Keratinocyte (primary cell): ENCODE measurements around the gene APOE. TPM values are rescaled to one million over a fixed set of nuclear protein-coding genes. Genes with fewer than 3 reads are reported as not detected.

ENCODE experiments used
- DNase-seq: peaks from one replicate; pipeline ENCODE4 v3.0.0-alpha.2; 2011; ENCODE audit warnings: low read depth, missing footprints, low spot score
- FAIRE-seq: peaks from 2 replicates; lab custom pipeline; 2011; peaks lifted over from hg19 to GRCh38; lab: Jason Lieb, UNC
- H2AFZ ChIP-seq: 2 replicates; pipeline ENCODE4 v1.6.0; 2012; ENCODE audit warnings: low read length, control low read depth, inconsistent platforms; ENCODE audit not compliant: control insufficient read depth
- H3K27ac ChIP-seq: 2 replicates; pipeline ENCODE4 v1.5.1; 2011; ENCODE audit warnings: low read length; ENCODE audit not compliant: control insufficient read depth, insufficient read depth
- H3K27me3 ChIP-seq: 3 replicates; pipeline ENCODE4 v1.6.0; 2011; ENCODE audit warnings: low read length; ENCODE audit not compliant: control insufficient read depth, insufficient read depth; ENCODE audit errors: extremely low read depth
- H3K36me3 ChIP-seq, 2 experiments: 2 replicates in 1 of 2; 3 replicates in 1 of 2; pipeline ENCODE4 v1.5.1; 2011; ENCODE audit warnings: low read length in 2 of 2, mild to moderate bottlenecking in 1 of 2; ENCODE audit not compliant: control insufficient read depth in 2 of 2, insufficient read depth in 2 of 2; ENCODE audit errors: extremely low read depth in 1 of 2
- H3K4me1 ChIP-seq: 3 replicates; pipeline ENCODE4 v1.5.1; 2011; ENCODE audit warnings: low read length; ENCODE audit not compliant: control insufficient read depth, insufficient read depth; ENCODE audit errors: extremely low read depth
- H3K4me2 ChIP-seq: 3 replicates; pipeline ENCODE4 v1.6.0; 2011; ENCODE audit warnings: low read depth, low read length; ENCODE audit not compliant: control insufficient read depth, insufficient read depth; ENCODE audit errors: extremely low read depth
- H3K4me3 ChIP-seq, 3 experiments: fragments of 200-600 bp in 1 of 3; sonication (generic) in 1 of 3; 2 replicates in 2 of 3; 3 replicates in 1 of 3; pipeline ENCODE4 v1.5.1; 2011 to 2016; ENCODE audit warnings: low read length in 3 of 3, mild to moderate bottlenecking in 3 of 3, control low read depth in 2 of 3, inconsistent platforms in 1 of 3, low read depth in 1 of 3, mixed read lengths in 1 of 3, mixed run types in 1 of 3, moderate library complexity in 1 of 3; ENCODE audit not compliant: control insufficient read depth in 2 of 3, insufficient read depth in 2 of 3; ENCODE audit errors: extremely low read depth in 1 of 3
- H3K79me2 ChIP-seq: 2 replicates; pipeline ENCODE4 v1.6.0; 2012; ENCODE audit warnings: low read length; ENCODE audit not compliant: control insufficient read depth, insufficient read depth
- H3K9ac ChIP-seq: 3 replicates; pipeline ENCODE4 v1.6.0; 2011; ENCODE audit warnings: low read length; ENCODE audit not compliant: control insufficient read depth, insufficient read depth; ENCODE audit errors: extremely low read depth
- H3K9me1 ChIP-seq: 3 replicates; pipeline ENCODE4 v1.6.0; 2011; ENCODE audit warnings: low read length; ENCODE audit not compliant: control insufficient read depth, insufficient read depth; ENCODE audit errors: extremely low read depth
- H3K9me3 ChIP-seq: 2 replicates; pipeline ENCODE4 v1.5.1; 2012; ENCODE audit warnings: low read depth, low read length; ENCODE audit not compliant: control insufficient read depth
- H4K20me1 ChIP-seq: 3 replicates; pipeline ENCODE4 v1.6.0; 2011; ENCODE audit warnings: low read length; ENCODE audit not compliant: control insufficient read depth, insufficient read depth; ENCODE audit errors: extremely low read depth
- CTCF ChIP-seq, 3 experiments: IDR thresholded peaks in 1 of 3; conservative IDR thresholded peaks in 1 of 3; optimal IDR thresholded peaks in 1 of 3; 2 replicates in 2 of 3; 3 replicates in 1 of 3; pipeline versions ENCODE3 to v1.5.1; 2011; ENCODE audit warnings: low read length in 3 of 3, mild to moderate bottlenecking in 3 of 3, moderate library complexity in 2 of 3, control low read depth in 1 of 3, inconsistent platforms in 1 of 3; ENCODE audit not compliant: insufficient read depth in 2 of 3; ENCODE audit errors: extremely low read depth in 1 of 3
- EZH2 ChIP-seq: IDR thresholded peaks from one replicate; pipeline ENCODE4 v1.6.1; 2012; ENCODE audit warnings: inconsistent platforms, mild to moderate bottlenecking, low read length, moderate library complexity
- dilution Hi-C: fragments of 300-500 bp; cut with MboI; formaldehyde crosslinking; loops from one replicate; pipeline ENCODE4 v1.7.0; 2020; ENCODE audit warnings: low sequenced_read_pairs; ENCODE audit not compliant: extremely low pct_ligation_motif_present
- polyA plus RNA-seq, 5 experiments: library from polyadenylated mRNA; depleted of rRNA in 3 of 5; stranded (reverse) in 3 of 5; stranded (forward) in 1 of 5; unstranded in 1 of 5; fragments of >200 nt; gene quantifications; 1 replicate in 1 of 5; 2 replicates in 3 of 5; 3 replicates in 1 of 5; pipeline versions ENCODE4 v1.2.1 to v1.2.3, GENCODE V29; 2011 to 2012; ENCODE audit warnings: missing spikeins in 2 of 5, low read depth in 1 of 5, low replicate concordance in 1 of 5

APOE gene
- polyA plus RNA-seq, 1 donor (not counting 4 experiments of a cell fraction or from before 2014, with no cell fraction given) = 30.2 TPM

DNA sequence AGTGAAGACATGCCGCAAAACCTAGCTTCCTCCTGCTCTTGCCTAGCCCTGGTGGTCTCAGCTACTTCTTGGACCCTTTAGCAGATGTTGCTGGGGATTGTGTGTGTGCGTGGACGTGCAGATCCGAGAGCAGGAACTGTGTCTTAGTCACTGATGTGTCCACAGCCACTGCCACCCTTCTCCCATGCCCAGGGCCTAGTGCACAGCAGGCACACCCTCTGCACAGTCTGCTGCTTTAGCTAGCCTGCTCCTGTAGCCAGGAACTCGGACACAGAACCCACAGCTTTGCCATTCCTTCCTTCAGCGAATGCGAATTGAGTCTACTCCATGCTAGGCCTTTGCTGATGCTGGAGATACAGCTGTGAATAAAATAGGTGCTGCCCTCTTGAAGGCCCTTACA, 51.9 kb downstream of the APOE start:
- H3K27ac ChIP-seq = no peak overlapping the region
- peaks cover 23% of the 10 kb centered on the region for H3K4me1 ChIP-seq
- no peak for FAIRE-seq
- peaks cover 71% of the 10 kb centered on the region for H3K79me2 ChIP-seq
- no peak overlapping the region for H3K4me3 ChIP-seq
- dilution Hi-C loops = no loop called here
- H3K9ac ChIP-seq = peak overlapping the region; percentile 99
- DNase-seq = no peak
- H3K9me3 ChIP-seq = no peaks in the 10 kb centered on the region
- H3K27me3 ChIP-seq = no peaks in the 10 kb centered on the region
- TF ChIP-seq EZH2 = no peak
- TF ChIP-seq CTCF (optimal IDR thresholded peaks at IDR 0.05 in 1 of 3, IDR thresholded peaks at IDR 0.05 in 1 of 3, conservative IDR thresholded peaks at IDR 0.05 in 1 of 3; ENCODE audit: extremely low read depth in 1 of 3, insufficient read depth in 2 of 3, low read length in 3 of 3) = no peak
- H3K4me2 ChIP-seq = peak overlapping the region; percentile 96
- no peak overlapping the region for H2AFZ ChIP-seq
- H3K9me1 ChIP-seq = no peaks in the 10 kb centered on the region
- peaks cover 11 to 26% of the 10 kb centered on the region in 2 experiments for H3K36me3 ChIP-seq
- H4K20me1 ChIP-seq = peaks cover 6% of the 10 kb centered on the region

DNA sequence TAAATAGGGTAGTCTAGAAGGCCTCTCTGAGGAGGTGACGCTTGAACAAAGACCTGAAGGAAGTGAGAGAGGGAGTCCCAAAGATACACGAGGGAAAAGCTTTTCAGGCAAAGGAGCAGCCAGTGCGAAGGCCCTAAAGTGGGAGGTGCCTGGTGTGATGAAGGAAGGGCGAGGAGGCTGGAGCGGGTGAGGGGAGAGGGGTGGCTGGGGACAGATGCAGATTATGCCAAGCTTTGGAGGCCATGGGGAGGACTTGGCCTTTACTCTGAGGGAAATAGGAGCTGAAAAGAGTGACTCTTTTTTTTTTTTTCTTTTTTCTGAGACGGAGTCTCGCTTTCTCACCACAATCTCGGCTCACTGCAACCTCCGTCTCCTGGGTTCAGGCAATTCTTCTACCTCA, 52.5 kb downstream of the APOE start:
- Histone ChIP-seq H3K9me3 (no peaks in the 10 kb centered on the region), H3K9ac (peak overlapping the region; percentile 6), H3K36me3 (peaks cover 11 to 26% of the 10 kb centered on the region in 2 experiments), H3K27ac (no peak overlapping the region), H3K4me1 (peaks cover 23% of the 10 kb centered on the region), H3K4me2 (no peak overlapping the region), H3K79me2 (peaks cover 71% of the 10 kb centered on the region), H4K20me1 (peaks cover 6% of the 10 kb centered on the region), H2AFZ (no peak overlapping the region), H3K9me1 (no peaks in the 10 kb centered on the region), H3K4me3 (no peak overlapping the region), H3K27me3 (no peaks in the 10 kb centered on the region)
- dilution Hi-C loops = no loop called here
- TF ChIP-seq CTCF (optimal IDR thresholded peaks at IDR 0.05 in 1 of 3, IDR thresholded peaks at IDR 0.05 in 1 of 3, conservative IDR thresholded peaks at IDR 0.05 in 1 of 3; ENCODE audit: extremely low read depth in 1 of 3, insufficient read depth in 2 of 3, low read length in 3 of 3) = no peak
- no peak for TF ChIP-seq EZH2
- DNase-seq (no peak), FAIRE-seq (no peak)

Other genes with a start within 250 kb of the APOE start
- 2.4 to 7.1 TPM (median 3.7 TPM) in 3 replicates for gene CEACAM19, start 234.3 kb upstream of the APOE start, polyA plus RNA-seq
- not detected in 3 replicates for gene CEACAM16, start 206.6 kb upstream of the APOE start, polyA plus RNA-seq
- gene BCL3, start 157.1 kb upstream of the APOE start, polyA plus RNA-seq = 1.1 to 1.8 TPM (median 1.5 TPM) in 3 replicates
- gene CBLC, start 127.9 kb upstream of the APOE start, polyA plus RNA-seq = 27.8 to 58.6 TPM (median 30.1 TPM) in 3 replicates
- 13.6 to 28.4 TPM (median 20.8 TPM) in 3 replicates for gene BCAM, start 96.7 kb upstream of the APOE start, polyA plus RNA-seq
- 26.8 to 38.9 TPM (median 29.8 TPM) in 3 replicates for gene NECTIN2, start 59.5 kb upstream of the APOE start, polyA plus RNA-seq
- gene TOMM40, start 14.5 kb upstream of the APOE start, polyA plus RNA-seq = 46.9 to 92.1 TPM (median 56.0 TPM) in 3 replicates
- gene APOC1, start 8.8 kb downstream of the APOE start, polyA plus RNA-seq = 0.40 to 0.79 TPM (median 0.65 TPM) in 3 replicates
- not detected in 3 replicates for gene APOC4, start 36.4 kb downstream of the APOE start, polyA plus RNA-seq
- gene APOC2, start 40.3 kb downstream of the APOE start, polyA plus RNA-seq = not detected in 3 replicates
- 44.6 to 74.6 TPM (median 47.1 TPM) in 3 replicates for gene CLPTM1, start 49.6 kb downstream of the APOE start, polyA plus RNA-seq
- gene RELB, start 95.7 kb downstream of the APOE start, polyA plus RNA-seq = 3.6 to 7.3 TPM (median 4.5 TPM) in 3 replicates
- gene CLASRP, start 133.2 kb downstream of the APOE start, polyA plus RNA-seq = 15.7 to 21.4 TPM (median 19.7 TPM) in 3 replicates
- 0.13 to 1.6 TPM (median 0.25 TPM) in 3 replicates for gene ZNF296, start 170.7 kb downstream of the APOE start, polyA plus RNA-seq
- 23.1 to 30.1 TPM (median 23.7 TPM) in 3 replicates for gene GEMIN7, start 173.5 kb downstream of the APOE start, polyA plus RNA-seq
- gene PPP1R37, start 187.4 kb downstream of the APOE start, polyA plus RNA-seq = 8.6 to 15.2 TPM (median 10.2 TPM) in 3 replicates